T1000 (cell line): ENCODE measurements around the gene MYO7B.
A peak's percentile ranks its signal among the peaks of the same experiment; 100 is the strongest.
"Not testable (repeated sequence)": the region's sequence is repeated elsewhere in the genome, so short reads cannot be mapped to it uniquely, and the experiment has no call there.

Experiments
- DNase-seq: peaks from one replicate; lab custom pipeline; 2025; ENCODE audit warnings: mixed read lengths; lab: John Stamatoyannopoulos, UW

Gene MYO7B

GRCh38 chr2:127524198-127524834 is 11.2 kb upstream of the MYO7B start:
- not testable (repeated sequence) for DNase-seq

DNA sequence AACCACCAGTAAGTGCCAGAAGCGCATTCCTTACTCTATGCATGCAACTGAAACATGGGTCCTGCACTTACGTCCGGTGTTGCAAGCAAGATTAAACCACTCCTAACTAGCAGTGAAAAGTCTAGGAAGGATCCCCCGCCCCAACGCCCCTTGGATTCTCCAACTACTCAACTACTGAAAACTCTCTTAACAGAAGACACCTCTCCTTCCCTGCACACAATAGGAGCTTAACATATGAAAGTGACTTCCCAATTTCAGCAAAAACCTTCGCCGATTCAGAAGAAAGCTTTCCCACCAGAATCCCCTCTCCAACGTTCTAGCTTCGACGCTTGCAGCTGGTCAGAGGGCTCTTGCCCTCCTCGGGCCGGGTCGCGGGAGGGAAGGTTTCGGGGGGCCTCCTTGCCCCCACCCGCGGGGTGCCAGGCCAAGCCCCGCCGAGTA is 9.8 kb upstream of the MYO7B start:
- no peak for DNase-seq

DNA sequence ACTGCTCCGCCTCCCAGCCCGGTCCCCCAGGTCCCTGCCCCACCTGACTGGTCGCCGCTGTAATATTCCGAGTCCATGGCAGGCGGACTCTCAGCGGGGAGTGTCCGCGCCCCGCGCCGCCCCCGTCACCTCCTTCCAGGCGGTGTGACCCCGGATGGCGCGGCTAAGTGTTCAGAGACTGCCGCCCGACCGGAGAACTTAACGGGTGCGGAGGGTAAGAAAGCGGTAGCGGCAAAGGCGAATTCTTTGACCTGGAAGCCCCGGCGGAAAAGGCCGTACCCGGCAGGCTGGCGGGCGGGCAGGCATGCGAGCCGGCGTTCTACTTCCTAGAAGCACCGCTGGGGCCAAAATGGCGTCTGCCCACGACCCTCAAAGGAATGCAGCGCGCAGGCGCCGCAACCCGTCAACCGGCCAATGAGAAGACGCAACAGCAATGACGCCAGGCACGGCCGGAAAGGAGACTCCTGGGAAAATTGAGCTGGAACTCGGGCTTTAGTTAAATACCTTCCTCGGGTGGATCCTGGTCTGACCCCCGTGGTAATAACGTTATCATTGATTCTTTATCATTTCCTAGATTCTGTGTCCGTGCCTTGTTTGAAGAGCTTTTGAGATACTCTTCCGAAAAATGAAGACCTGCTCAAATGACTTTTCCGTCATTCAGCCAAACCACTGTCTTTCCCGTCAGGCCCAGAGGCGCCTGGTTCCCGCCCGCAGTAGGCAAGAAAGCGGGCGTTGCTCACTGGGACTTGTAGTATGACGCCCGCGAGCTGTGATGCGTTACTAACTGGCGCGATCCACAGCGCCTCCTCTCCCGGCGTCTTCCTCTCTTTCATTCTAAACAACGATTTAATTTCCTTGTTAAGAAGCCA is 9.1 kb upstream of the MYO7B start, which contains the start of gene IWS1:
Gene IWS1 (minus strand): TSS at position 358 of the 869 bp plus-strand sequence. CDS start 281 bp downstream, at position 77.
- peak; percentile 88 for DNase-seq

- no peak for DNase-seq
Observed at GRCh38 chr2:127527001-127527804, 8.3 kb upstream of the MYO7B start.

DNA sequence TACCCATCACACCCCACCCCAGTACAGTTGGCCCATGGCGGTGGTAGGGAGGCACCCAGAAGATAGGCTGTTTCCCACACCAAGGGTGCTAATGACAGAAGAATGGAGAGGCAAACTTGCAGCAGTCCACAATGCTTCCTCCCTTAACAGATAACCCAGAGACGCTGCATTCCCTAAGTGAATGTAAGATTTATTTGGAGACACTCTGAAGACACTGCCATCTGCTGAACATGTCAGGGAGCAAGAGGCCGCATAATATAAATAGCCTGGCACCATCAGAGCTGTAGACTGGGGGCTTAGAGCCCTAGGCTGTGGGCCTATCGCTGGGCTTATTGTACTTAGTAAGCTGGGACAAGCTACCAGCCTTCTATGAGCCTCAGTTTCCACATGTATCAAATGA is 7.0 kb upstream of the MYO7B start:
- no peak for DNase-seq

GRCh38 chr2:127529416-127529815 is 6.1 kb upstream of the MYO7B start:
- not testable (repeated sequence) for DNase-seq

DNA sequence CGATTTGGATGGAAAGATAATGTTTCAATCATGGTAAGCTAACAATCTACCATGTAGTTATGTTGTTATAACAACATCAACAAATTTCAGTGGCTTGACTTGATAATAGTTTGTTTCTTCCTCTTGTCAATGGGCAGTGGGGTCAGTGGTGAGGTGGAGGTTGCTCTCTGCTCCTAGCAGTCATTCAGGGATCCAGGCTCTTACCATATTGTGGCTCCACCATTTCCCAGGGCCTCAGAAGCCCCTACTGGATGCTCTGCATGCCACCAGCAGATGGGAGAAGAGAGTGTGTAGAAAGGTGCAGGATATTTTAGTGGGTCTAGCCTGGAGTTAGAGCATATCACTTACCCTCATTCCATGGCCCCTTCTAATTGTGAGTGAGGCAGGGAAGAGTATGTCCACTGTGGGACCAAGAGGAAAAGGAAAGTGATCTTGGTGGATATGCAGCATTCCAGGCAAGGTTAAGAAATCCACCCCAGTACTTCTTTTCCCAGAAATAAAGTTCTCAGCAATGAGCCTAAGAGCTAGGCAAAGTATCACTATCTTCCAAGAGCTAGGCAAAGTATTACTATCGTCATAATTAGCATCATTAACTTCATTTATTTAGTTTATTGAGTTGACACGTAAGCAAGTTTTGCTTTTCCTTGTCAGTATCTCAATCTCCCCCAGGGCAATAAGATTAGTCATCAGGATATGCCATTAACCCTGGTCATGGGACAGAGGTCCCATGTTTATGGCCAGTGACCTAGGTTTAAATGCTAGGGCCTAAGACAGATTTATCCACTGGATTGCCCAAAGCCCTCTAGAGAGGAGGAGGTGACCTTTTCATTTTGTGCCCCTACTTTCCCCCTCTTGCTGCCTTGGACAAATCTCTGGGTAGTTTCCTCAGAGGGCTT is 5.0 kb upstream of the MYO7B start:
- DNase-seq: peak; percentile 19

DNA sequence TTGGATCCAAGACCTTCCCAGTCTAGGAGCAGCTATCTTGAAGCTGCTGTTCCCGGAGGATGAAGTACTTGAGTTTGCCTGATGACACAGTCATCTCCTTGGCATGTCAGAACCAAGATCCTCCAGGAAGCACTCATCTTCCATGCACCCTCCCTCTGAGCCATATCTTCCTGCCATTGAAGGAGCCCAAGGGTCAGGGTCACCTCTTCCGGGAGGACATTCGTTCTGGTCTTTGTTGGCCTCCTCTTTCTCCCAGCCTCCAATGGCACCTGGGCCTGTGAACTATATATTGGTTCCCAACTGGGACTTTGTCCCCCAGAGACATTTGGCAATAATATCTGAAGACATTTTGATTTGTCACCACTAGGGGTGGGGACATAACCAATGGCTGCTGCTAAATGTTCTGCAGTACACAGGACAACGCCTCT is 4.2 kb upstream of the MYO7B start:
- DNase-seq: peak; percentile 9

DNA sequence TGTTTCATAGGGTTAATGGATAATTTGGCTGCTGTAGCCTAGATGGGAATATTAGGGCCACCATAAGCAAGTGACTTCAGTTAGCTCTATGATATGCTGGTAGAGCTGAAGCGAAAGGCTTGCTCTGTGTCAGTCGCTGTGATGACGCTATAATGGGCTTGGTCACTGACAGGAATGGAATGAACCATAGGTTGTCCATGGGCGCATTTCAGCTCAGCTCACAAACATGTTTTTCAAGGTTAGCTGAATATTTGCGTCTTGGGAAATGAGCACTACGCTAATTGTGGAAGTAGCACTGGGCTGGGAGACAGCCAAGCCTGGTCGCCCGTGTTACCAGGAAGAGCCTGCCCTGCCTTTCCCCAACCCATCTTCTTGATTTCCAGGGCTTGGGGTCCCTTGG is 3.2 kb upstream of the MYO7B start:
- no peak for DNase-seq

GRCh38 chr2:127535918-127536317 is 435 bp downstream of the MYO7B start:
- no peak for DNase-seq

- no peak for DNase-seq
Observed at GRCh38 chr2:127536707-127537541, 1.4 kb downstream of the MYO7B start.

DNA sequence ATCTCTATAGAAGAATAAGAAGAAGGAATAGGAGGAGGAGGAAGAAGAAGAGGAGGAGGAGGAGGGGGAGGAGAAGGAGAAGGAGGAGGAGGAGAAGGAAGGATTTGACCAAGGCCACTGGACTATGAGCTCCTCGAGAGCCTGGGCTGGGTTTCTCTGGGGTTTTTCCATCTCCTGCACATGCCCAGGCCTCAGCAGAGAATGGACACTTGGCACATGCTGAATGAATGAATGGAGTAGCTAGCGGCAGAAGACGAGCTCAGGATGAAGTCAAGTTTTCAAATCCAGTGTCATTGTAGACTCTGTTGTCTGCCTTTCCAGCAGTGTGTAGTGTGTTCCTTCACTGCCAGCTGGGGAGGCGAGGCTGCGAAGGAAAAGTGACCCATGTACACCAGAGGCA is 2.2 kb downstream of the MYO7B start:
- no peak for DNase-seq

DNA sequence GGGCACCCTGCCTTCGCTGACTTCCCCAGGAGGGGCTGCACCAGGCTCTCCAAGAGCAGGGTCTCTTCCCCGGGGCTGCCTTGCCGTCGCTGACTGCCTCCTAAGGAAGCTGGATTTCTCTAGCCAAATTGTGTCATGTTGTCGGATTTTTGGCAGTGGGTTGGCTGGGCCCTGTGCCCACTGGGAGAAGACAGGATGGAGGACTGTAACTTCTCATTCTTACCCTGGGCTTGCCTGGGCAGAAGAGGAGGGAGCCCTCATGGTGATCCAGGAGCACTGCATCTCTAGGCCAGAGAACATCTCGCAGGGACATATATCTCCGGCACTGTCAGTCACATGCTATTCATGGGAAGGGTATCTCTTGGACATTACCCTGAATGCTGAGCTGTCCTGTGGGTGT is 6.3 kb downstream of the MYO7B start:
- no peak for DNase-seq

- DNase-seq: no peak
Observed at GRCh38 chr2:127542231-127542630, 6.7 kb downstream of the MYO7B start.

GRCh38 chr2:127543013-127543501 is 7.6 kb downstream of the MYO7B start:
- not testable (repeated sequence) for DNase-seq

DNA sequence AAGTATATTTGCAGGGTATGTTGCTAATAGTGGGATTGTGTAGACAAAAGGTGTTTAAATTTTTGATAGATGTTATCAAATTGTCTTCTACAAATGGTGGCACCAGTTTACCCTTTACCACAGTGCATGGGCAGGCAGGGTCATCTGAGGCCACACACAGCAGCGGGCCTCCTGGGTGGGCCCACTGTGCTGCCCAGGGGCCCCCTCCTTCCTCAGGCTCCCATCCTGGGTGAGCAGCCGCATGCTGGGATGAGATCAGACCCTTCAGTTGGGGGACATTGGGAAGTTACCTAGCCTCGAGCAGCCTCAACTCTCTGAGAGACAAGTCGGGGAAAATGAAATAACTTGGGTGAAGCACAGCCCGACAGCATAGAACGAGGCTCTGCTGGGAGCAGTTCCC is 9.7 kb downstream of the MYO7B start:
- DNase-seq: no peak

GRCh38 chr2:127545796-127546195 is 10.3 kb downstream of the MYO7B start:
- DNase-seq: no peak

- DNase-seq: no peak
Observed at GRCh38 chr2:127546797-127547196, 11.3 kb downstream of the MYO7B start.

- DNase-seq: no peak
Observed at GRCh38 chr2:127551221-127551930, 15.9 kb downstream of the MYO7B start.

- DNase-seq: no peak
Observed at GRCh38 chr2:127552336-127552735, 16.9 kb downstream of the MYO7B start.
